ENCODE measurements around the gene OR10C1.

OR10C1 gene, protein sequence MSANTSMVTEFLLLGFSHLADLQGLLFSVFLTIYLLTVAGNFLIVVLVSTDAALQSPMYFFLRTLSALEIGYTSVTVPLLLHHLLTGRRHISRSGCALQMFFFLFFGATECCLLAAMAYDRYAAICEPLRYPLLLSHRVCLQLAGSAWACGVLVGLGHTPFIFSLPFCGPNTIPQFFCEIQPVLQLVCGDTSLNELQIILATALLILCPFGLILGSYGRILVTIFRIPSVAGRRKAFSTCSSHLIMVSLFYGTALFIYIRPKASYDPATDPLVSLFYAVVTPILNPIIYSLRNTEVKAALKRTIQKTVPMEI

GRCh38 chr6:29439006-29439405 is at the start of gene OR10C1:
TSS of gene OR10C1 (plus strand) at chr6:29439306. CDS start at chr6:29440016, 710 bp downstream.
- Histone ChIP-seq H3K36me3 (ENCODE audit: control insufficient read depth in 2 of 2, insufficient read depth in 1 of 2, low read length in 2 of 2) (no peaks in the 10 kb centered on the region), H3K4me3 (ENCODE audit: low read depth, low read length) (no peak within 1 kb of the TSS), H3K4me1 (ENCODE audit: control insufficient read depth, insufficient read depth, low read length) (no peaks in the 10 kb centered on the region; the same call in 1 of the 2 replicates), H3K27ac (ENCODE audit: extremely low read depth, low read depth, low read length) (no peak within 1 kb of the TSS), H3K9me3 (ENCODE audit: control insufficient read depth, insufficient read depth, low read depth, low read length) (no peaks in the 10 kb centered on the region)
- POLR2A ChIA-PET = no interaction called here
- TF ChIP-seq ZNF624 (tag by site-specific recombination; IDR thresholded peaks at IDR 0.05) = no peak
- TF ChIP-seq ZNF302 (tag by site-specific recombination; IDR thresholded peaks at IDR 0.05; ENCODE audit: low read depth) = no peak
- no peak for TF ChIP-seq ZNF133 (tag by site-specific recombination; IDR thresholded peaks at IDR 0.05)
- no peak for TF ChIP-seq GFI1B (tag by site-specific recombination; IDR thresholded peaks at IDR 0.05)
- no peak for TF ChIP-seq ZNF335 (tag by site-specific recombination; conservative IDR thresholded peaks at IDR 0.05)
- TF ChIP-seq ZNF621 (tag by site-specific recombination; IDR thresholded peaks at IDR 0.05) = no peak
- TF ChIP-seq INSM2 (tag by site-specific recombination; IDR thresholded peaks at IDR 0.05) = no peak
- no peak for TF ChIP-seq ZNF596 (tag by site-specific recombination; IDR thresholded peaks at IDR 0.05)
- TF ChIP-seq ZNF423 (tag by site-specific recombination; IDR thresholded peaks at IDR 0.05) = no peak
- TF ChIP-seq, protein P1, sequence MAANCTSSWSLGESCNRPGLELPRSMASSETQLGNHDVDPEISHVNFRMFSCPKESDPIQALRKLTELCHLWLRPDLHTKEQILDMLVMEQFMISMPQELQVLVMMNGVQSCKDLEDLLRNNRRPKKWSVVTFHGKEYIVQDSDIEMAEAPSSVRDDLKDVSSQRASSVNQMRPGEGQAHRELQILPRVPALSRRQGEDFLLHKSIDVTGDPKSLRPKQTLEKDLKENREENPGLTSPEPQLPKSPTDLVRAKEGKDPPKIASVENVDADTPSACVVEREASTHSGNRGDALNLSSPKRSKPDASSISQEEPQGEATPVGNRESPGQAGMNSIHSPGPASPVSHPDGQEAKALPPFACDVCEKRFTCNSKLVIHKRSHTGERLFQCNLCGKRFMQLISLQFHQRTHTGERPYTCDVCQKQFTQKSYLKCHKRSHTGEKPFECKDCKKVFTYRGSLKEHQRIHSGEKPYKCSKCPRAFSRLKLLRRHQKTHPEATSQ (tag by site-specific recombination; IDR thresholded peaks at IDR 0.05) = no peak
- TF ChIP-seq ZNF184 (tag by site-specific recombination; IDR thresholded peaks at IDR 0.05) = no peak
- TF ChIP-seq MEIS1 (CRISPR knock-in tag; IDR thresholded peaks at IDR 0.05; ENCODE audit: borderline replicate concordance) = no peak
- TF ChIP-seq OVOL3 (tag by site-specific recombination; IDR thresholded peaks at IDR 0.05) = no peak
- TF ChIP-seq ZFP3 (tag by site-specific recombination; IDR thresholded peaks at IDR 0.05; ENCODE audit: low read depth) = no peak
- TF ChIP-seq CTCF (tag by site-specific recombination; IDR thresholded peaks at IDR 0.05) = no peak
- no peak for TF ChIP-seq ZNF157 (tag by site-specific recombination; IDR thresholded peaks at IDR 0.05)
- no peak for TF ChIP-seq ZEB2 (tag by site-specific recombination; IDR thresholded peaks at IDR 0.05)
- no peak for TF ChIP-seq SP2 (tag by site-specific recombination; IDR thresholded peaks at IDR 0.05)
- TF ChIP-seq ZNF155 (tag by site-specific recombination; IDR thresholded peaks at IDR 0.05) = no peak
- no peak for TF ChIP-seq AEBP2 (tag by site-specific recombination; IDR thresholded peaks at IDR 0.05; ENCODE audit: borderline replicate concordance)
- CTCF ChIA-PET = interaction anchor here (1.7 kb wide), 1 partner anchor 150 kb away, joined by 3 read pairs; no protein-coding TSS in a partner anchor

DNA sequence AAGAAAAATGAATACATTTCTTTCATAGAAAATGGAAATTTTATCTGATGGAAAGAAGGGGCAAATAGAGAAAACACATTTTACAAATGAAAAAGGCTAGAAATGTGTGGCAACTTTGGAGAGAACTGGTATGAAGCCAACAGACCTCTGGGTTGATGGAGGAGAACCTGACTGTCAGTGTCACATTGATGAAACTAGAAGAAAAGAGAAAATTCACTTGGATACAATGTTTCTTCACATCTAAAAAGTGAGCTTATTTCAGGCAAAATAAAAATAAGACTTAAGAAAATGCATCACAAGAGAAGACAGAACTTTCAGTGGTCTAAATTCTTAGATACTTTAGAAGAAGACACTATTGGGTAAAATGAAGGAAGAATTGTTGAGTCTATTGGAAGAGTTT is 43.8 kb upstream of the OR10C1 start, which contains the start of gene OR12D2:
TSS of gene OR12D2 (plus strand) at position 301 of the 400 bp plus-strand sequence. CDS start 1,069 bp downstream, outside the sequence.
- Histone ChIP-seq H3K9me3 (ENCODE audit: control insufficient read depth, insufficient read depth, low read depth, low read length) (no peaks in the 10 kb centered on the region), H3K27ac (ENCODE audit: extremely low read depth, low read depth, low read length) (no peak within 1 kb of the TSS), H3K36me3 (ENCODE audit: control insufficient read depth in 2 of 2, insufficient read depth in 1 of 2, low read length in 2 of 2) (no peaks in the 10 kb centered on the region), H3K4me3 (ENCODE audit: low read depth, low read length) (no peak within 1 kb of the TSS), H3K4me1 (ENCODE audit: control insufficient read depth, insufficient read depth, low read length) (no peaks in the 10 kb centered on the region)
- POLR2A ChIA-PET = no interaction called here
- CTCF ChIA-PET = no interaction called here
- TF ChIP-seq, protein P2, sequence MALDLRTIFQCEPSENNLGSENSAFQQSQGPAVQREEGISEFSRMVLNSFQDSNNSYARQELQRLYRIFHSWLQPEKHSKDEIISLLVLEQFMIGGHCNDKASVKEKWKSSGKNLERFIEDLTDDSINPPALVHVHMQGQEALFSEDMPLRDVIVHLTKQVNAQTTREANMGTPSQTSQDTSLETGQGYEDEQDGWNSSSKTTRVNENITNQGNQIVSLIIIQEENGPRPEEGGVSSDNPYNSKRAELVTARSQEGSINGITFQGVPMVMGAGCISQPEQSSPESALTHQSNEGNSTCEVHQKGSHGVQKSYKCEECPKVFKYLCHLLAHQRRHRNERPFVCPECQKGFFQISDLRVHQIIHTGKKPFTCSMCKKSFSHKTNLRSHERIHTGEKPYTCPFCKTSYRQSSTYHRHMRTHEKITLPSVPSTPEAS (tag by site-specific recombination; IDR thresholded peaks at IDR 0.05) = no peak
- TF ChIP-seq ZNF621 (tag by site-specific recombination; IDR thresholded peaks at IDR 0.05) (no peak), ZNF114 (tag by site-specific recombination; IDR thresholded peaks at IDR 0.05) (no peak), ZNF701 (tag by site-specific recombination; IDR thresholded peaks at IDR 0.05) (no peak), IKZF3 (tag by site-specific recombination; IDR thresholded peaks at IDR 0.05) (no peak), ZNF416 (tag by site-specific recombination; IDR thresholded peaks at IDR 0.05) (no peak), ZNF473 (tag by site-specific recombination; IDR thresholded peaks at IDR 0.05) (no peak), SALL2 (tag by site-specific recombination; IDR thresholded peaks at IDR 0.05; ENCODE audit: borderline replicate concordance) (no peak)
- TF ChIP-seq, protein P3, sequence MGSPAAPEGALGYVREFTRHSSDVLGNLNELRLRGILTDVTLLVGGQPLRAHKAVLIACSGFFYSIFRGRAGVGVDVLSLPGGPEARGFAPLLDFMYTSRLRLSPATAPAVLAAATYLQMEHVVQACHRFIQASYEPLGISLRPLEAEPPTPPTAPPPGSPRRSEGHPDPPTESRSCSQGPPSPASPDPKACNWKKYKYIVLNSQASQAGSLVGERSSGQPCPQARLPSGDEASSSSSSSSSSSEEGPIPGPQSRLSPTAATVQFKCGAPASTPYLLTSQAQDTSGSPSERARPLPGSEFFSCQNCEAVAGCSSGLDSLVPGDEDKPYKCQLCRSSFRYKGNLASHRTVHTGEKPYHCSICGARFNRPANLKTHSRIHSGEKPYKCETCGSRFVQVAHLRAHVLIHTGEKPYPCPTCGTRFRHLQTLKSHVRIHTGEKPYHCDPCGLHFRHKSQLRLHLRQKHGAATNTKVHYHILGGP (tag by site-specific recombination; IDR thresholded peaks at IDR 0.05) = no peak

Measured in HEK293 (cell line).